Fibroblast of lung (primary cell): ENCODE results near the gene EPHB3. TPM values are rescaled to one million over a fixed set of nuclear protein-coding genes. Genes with fewer than 3 reads are reported as not detected.

ENCODE experiments used
- DNase-seq, 2 donors: peaks; one replicate each; pipeline versions ENCODE4 v3.0.0 to v3.0.0-alpha.2; 2010; ENCODE audit warnings: low read depth in 2 of 2
- H2AFZ ChIP-seq: 2 replicates; pipeline ENCODE4 v1.5.1; 2012; ENCODE audit warnings: low read length, control low read depth, inconsistent platforms
- H3K27ac ChIP-seq: 2 replicates; pipeline ENCODE4 v1.5.1; 2011; ENCODE audit warnings: low read length, control low read depth; ENCODE audit not compliant: insufficient read depth
- H3K27me3 ChIP-seq: 2 replicates; pipeline ENCODE4 v1.5.1; 2011; ENCODE audit warnings: mild to moderate bottlenecking, low read length; ENCODE audit not compliant: control insufficient read depth, insufficient read depth
- H3K36me3 ChIP-seq: 2 replicates; pipeline ENCODE4 v1.5.1; 2011; ENCODE audit warnings: low read length; ENCODE audit not compliant: control insufficient read depth, insufficient read depth
- H3K4me1 ChIP-seq: 2 replicates; pipeline ENCODE4 v1.5.1; 2011; ENCODE audit warnings: low read length; ENCODE audit not compliant: control insufficient read depth, insufficient read depth; ENCODE audit errors: extremely low read depth
- H3K4me2 ChIP-seq: 2 replicates; pipeline ENCODE4 v1.5.1; 2011; ENCODE audit warnings: low read length, control low read depth; ENCODE audit not compliant: insufficient read depth; ENCODE audit errors: extremely low read depth
- H3K4me3 ChIP-seq, 4 experiments: fragments of 200-600 bp in 1 of 4; sonication (generic) in 1 of 4; replicated peaks in 1 of 4; 2 replicates each; pipeline ENCODE4 v1.5.1; 2011 to 2016; ENCODE audit warnings: low read length in 4 of 4, low read depth in 3 of 4, mild to moderate bottlenecking in 3 of 4, control low read depth in 2 of 4, inconsistent platforms in 1 of 4, mixed read lengths in 1 of 4; ENCODE audit not compliant: insufficient read depth in 1 of 4; ENCODE audit errors: control extremely low read depth in 1 of 4
- H3K79me2 ChIP-seq: 2 replicates; pipeline ENCODE4 v1.5.1; 2012; ENCODE audit warnings: mild to moderate bottlenecking, low read length, inconsistent platforms; ENCODE audit not compliant: control insufficient read depth, insufficient read depth
- H3K9ac ChIP-seq: 2 replicates; pipeline ENCODE4 v1.5.1; 2011; ENCODE audit warnings: mild to moderate bottlenecking, low read length, control low read depth; ENCODE audit not compliant: insufficient read depth
- H3K9me3 ChIP-seq: 2 replicates; pipeline ENCODE4 v1.5.1; 2012; ENCODE audit warnings: low read depth, low read length; ENCODE audit not compliant: control insufficient read depth, insufficient read depth
- H4K20me1 ChIP-seq: 2 replicates; pipeline ENCODE4 v1.5.1; 2011; ENCODE audit warnings: low read length; ENCODE audit not compliant: control insufficient read depth, insufficient read depth; ENCODE audit errors: extremely low read depth
- CTCF ChIP-seq, 2 donors: IDR thresholded peaks in 1 of 2; conservative IDR thresholded peaks in 1 of 2; 1 replicate in 1 of 2; 2 replicates in 1 of 2; pipeline ENCODE4 v1.5.1; 2011 to 2012; ENCODE audit warnings: low read length in 2 of 2, control low read depth in 1 of 2, inconsistent platforms in 1 of 2, low read depth in 1 of 2, mild to moderate bottlenecking in 1 of 2
- EZH2 ChIP-seq: IDR thresholded peaks from 2 replicates; pipeline ENCODE4 v1.5.1; 2012; ENCODE audit warnings: low read length, control low read depth, mild to moderate bottlenecking; ENCODE audit errors: missing control alignments
- polyA plus RNA-seq, 2 donors: library from polyadenylated mRNA; depleted of rRNA in 1 of 2; stranded (reverse) in 1 of 2; unstranded in 1 of 2; fragments of >200 nt; gene quantifications; 2 replicates each; pipeline ENCODE4 v1.2.1, GENCODE V29; 2011 to 2012; ENCODE audit warnings: missing spikeins in 1 of 2
- total RNA-seq: library from RNA; depleted of rRNA; stranded (reverse); fragments of >200 nt; gene quantifications from 2 replicates; pipeline ENCODE4 v1.2.1, GENCODE V29; 2014

The EPHB3 gene
- total and polyA plus RNA-seq, 2 donors (not counting 1 experiment from before 2014, with no cell fraction given), result 1.6 to 7.6 TPM

GRCh38 chr3:184542577-184542976 lies 19.0 kb upstream of the EPHB3 start:
- H3K4me2 ChIP-seq, result no peak overlapping the region
- H3K36me3 ChIP-seq, result no peaks in the 10 kb centered on the region
- H3K9ac ChIP-seq, result no peak overlapping the region
- no peaks in the 10 kb centered on the region for H3K4me1 ChIP-seq
- TF ChIP-seq CTCF (conservative IDR thresholded peaks at IDR 0.05 in 1 of 2, IDR thresholded peaks at IDR 0.05 in 1 of 2; ENCODE audit: low read depth in 1 of 2, low read length in 2 of 2), result no peak
- TF ChIP-seq EZH2, result no peak
- H3K27me3 ChIP-seq, result peaks cover 23% of the 10 kb centered on the region
- H3K9me3 ChIP-seq, result no peaks in the 10 kb centered on the region
- H3K79me2 ChIP-seq, result no peaks in the 10 kb centered on the region
- no peak overlapping the region for H3K4me3 ChIP-seq
- no peak overlapping the region for H3K27ac ChIP-seq
- DNase-seq, result no peak
- no peak overlapping the region for H2AFZ ChIP-seq
- no peaks in the 10 kb centered on the region for H4K20me1 ChIP-seq

GRCh38 chr3:184543256-184543655 lies 18.3 kb upstream of the EPHB3 start:
- Histone ChIP-seq H3K36me3 (no peaks in the 10 kb centered on the region), H3K27me3 (peaks cover 20% of the 10 kb centered on the region), H3K4me2 (no peak overlapping the region), H4K20me1 (no peaks in the 10 kb centered on the region), H3K9me3 (no peaks in the 10 kb centered on the region), H3K4me3 (no peak overlapping the region), H3K4me1 (no peaks in the 10 kb centered on the region), H3K79me2 (no peaks in the 10 kb centered on the region), H2AFZ (no peak overlapping the region), H3K27ac (no peak overlapping the region), H3K9ac (no peak overlapping the region)
- TF ChIP-seq EZH2 (no peak), CTCF (conservative IDR thresholded peaks at IDR 0.05 in 1 of 2, IDR thresholded peaks at IDR 0.05 in 1 of 2; ENCODE audit: low read depth in 1 of 2, low read length in 2 of 2) (no peak)
- DNase-seq, result no peak

- H3K36me3 ChIP-seq, result no peaks in the 10 kb centered on the region
- no peak overlapping the region for H2AFZ ChIP-seq
- H3K9me3 ChIP-seq, result no peaks in the 10 kb centered on the region
- no peak overlapping the region for H3K4me2 ChIP-seq
- no peaks in the 10 kb centered on the region for H3K4me1 ChIP-seq
- TF ChIP-seq EZH2 (no peak), CTCF (conservative IDR thresholded peaks at IDR 0.05 in 1 of 2, IDR thresholded peaks at IDR 0.05 in 1 of 2; ENCODE audit: low read depth in 1 of 2, low read length in 2 of 2) (peak; percentile 68 to 80)
- no peaks in the 10 kb centered on the region for H4K20me1 ChIP-seq
- H3K27ac ChIP-seq, result no peak overlapping the region
- H3K4me3 ChIP-seq, result no peak overlapping the region
- peak; percentile 52 to 78 for DNase-seq
- H3K9ac ChIP-seq, result no peak overlapping the region
- no peaks in the 10 kb centered on the region for H3K79me2 ChIP-seq
- H3K27me3 ChIP-seq, result peaks cover 13% of the 10 kb centered on the region
Measured at GRCh38 chr3:184543843-184544512, 17.6 kb upstream of the EPHB3 start.
